Measurements from ENCODE around the gene LRBA. TPM values are rescaled to one million over a fixed set of nuclear protein-coding genes. Genes with fewer than 3 reads are reported as not detected.

The LRBA gene
- total and polyA plus RNA-seq, 9 of the 15 experiments (the other 6 are each of a cell fraction or from before 2014, with no cell fraction given): 24.2 to 88.7 (median 59.7) TPM

- TF ChIP-seq THRB (CRISPR knock-in tag; conservative IDR thresholded peaks at IDR 0.05) (no peak), ZNF583 (CRISPR knock-in tag; IDR thresholded peaks at IDR 0.05) (peak; percentile 69; the same call in 1 of the 2 replicates), MNT (conservative IDR thresholded peaks at IDR 0.05) (peak; percentile 9 to 68; a peak in 2 of 4 replicates), RNF219 (CRISPR knock-in tag; IDR thresholded peaks at IDR 0.05) (no peak), NFYB (IDR thresholded peaks at IDR 0.05; ENCODE audit: extremely low read depth, insufficient read length) (no peak), POLR2AphosphoS5 (IDR thresholded peaks at IDR 0.05; ENCODE audit: control insufficient read depth, insufficient read depth, low read depth, low read length) (no peak; the same call in none of the 2 replicates), ZNF408 (CRISPR knock-in tag; IDR thresholded peaks at IDR 0.05; ENCODE audit: low read depth) (no peak), ZNF77 (CRISPR knock-in tag; IDR thresholded peaks at IDR 0.05) (no peak), CREB3 (tag; conservative IDR thresholded peaks at IDR 0.05; ENCODE audit: low read depth) (no peak), ZNF134 (CRISPR knock-in tag; conservative IDR thresholded peaks at IDR 0.05) (no peak), TAF9B (IDR thresholded peaks at IDR 0.05; ENCODE audit: partially characterized antibody) (peak; percentile 47), HNRNPUL1 (IDR thresholded peaks at IDR 0.05; ENCODE audit: low read length) (no peak), CBFA2T2 (conservative IDR thresholded peaks at IDR 0.05) (no peak), PKNOX1 (IDR thresholded peaks at IDR 0.05) (0 out of 2 replicates have a peak, but pooled peaks have one; percentile 21), ZNF121 (CRISPR knock-in tag; conservative IDR thresholded peaks at IDR 0.05) (no peak), TFAM (CRISPR knock-in tag; conservative IDR thresholded peaks at IDR 0.05) (no peak), GATAD2B (IDR thresholded peaks at IDR 0.05; ENCODE audit: borderline replicate concordance) (peak; percentile 95), ZNF174 (CRISPR knock-in tag; IDR thresholded peaks at IDR 0.05) (no peak), CHCHD3 (CRISPR knock-in tag; IDR thresholded peaks at IDR 0.05) (no peak), SMARCA5 (IDR thresholded peaks at IDR 0.05) (no peak), KHSRP (IDR thresholded peaks at IDR 0.05) (no peak), TCF7L2 (IDR thresholded peaks at IDR 0.05; ENCODE audit: low read depth, low read length) (no peak)
Observed at GRCh38 chr4:151015459-151016347, 619 bp upstream of the LRBA start (continued).

Measured in K562 (cell line).